Measurements from ENCODE around the gene DCTN3. TPM values are rescaled to one million over a fixed set of nuclear protein-coding genes. Genes with fewer than 3 reads are reported as not detected.
"Not testable (repeated sequence)": the region's sequence is repeated elsewhere in the genome, so short reads cannot be mapped to it uniquely, and the experiment has no call there.

Gene DCTN3
- polyA plus RNA-seq, 3 donors: 58.7 to 108 (median 84.4) TPM

DNA sequence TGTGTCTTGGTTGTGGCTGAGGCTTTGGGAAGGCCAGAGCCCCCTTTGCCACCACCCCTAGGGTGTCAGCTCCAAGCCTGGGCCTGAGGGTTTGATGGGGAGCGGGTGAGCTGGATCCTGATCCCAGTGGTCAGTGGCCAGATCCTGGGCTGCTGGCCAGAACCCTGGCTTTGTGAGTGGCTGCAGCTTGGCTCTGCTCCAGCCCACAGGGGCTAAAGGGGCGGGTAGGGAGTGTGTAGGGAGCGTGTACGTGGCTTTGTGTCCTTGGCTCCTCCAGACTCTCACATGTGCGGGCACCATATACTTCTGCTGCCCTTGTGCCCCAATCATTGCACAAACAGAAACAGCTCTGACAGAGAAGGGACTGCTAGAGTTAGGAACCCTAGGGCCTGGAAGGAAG, 30.5 kb upstream of the DCTN3 start:
- 54 to 69% (median 59%) methylated on average over 5 of the region's 5 CpGs for WGBS, 3 donors
- no peak overlapping the region for H3K27ac ChIP-seq (ENCODE audit: low read depth, low read length)

DNA sequence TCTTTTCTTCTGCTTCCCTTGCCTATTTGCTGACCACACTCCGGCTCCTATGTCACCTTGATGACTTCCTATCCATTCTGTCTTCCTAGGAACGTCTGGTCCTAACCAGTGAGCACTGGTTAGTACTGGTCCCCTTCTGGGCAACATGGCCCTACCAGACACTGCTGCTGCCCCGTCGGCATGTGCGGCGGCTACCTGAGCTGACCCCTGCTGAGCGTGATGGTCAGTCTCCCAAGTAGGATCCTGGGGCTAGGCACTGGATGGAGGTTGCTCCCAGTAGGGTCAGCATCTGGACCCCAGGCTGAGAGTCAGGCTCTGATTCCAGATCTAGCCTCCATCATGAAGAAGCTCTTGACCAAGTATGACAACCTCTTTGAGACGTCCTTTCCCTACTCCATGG, 28.4 kb upstream of the DCTN3 start:
- H3K27ac ChIP-seq (ENCODE audit: low read depth, low read length): no peak overlapping the region
- WGBS, 3 donors: 95 to 97% (median 95%) methylated on average over 8 of the region's 8 CpGs

DNA sequence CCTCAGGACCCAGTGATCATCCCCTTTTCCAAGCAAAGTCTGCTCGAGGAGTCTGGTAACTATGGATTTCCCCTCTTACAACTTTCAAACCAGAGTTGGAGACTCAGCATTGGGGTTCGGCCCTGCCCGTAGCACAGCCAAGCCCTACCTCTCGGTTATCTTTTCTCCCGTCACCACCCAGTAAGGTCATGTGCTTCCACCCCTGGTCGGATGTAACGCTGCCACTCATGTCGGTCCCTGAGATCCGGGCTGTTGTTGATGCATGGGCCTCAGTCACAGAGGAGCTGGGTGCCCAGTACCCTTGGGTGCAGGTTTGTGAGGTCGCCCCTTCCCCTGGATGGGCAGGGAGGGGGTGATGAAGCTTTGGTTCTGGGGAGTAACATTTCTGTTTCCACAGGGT, 27.4 kb upstream of the DCTN3 start:
- WGBS, 3 donors: 33 to 72% (median 50%) methylated on average over 10 of the region's 10 CpGs
- no peak overlapping the region for H3K27ac ChIP-seq (ENCODE audit: low read depth, low read length)

DNA sequence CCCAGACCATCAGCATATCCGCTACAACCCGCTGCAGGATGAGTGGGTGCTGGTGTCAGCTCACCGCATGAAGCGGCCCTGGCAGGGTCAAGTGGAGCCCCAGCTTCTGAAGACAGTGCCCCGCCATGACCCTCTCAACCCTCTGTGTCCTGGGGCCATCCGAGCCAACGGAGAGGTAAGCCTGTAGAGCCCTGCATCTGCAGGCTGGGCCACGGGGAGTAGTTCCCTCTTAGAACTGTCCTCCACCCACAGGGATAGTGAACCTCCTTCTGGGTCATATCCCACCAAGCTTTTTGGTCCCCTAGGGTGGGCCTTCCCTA, 26.7 kb upstream of the DCTN3 start:
- H3K27ac ChIP-seq (ENCODE audit: low read depth, low read length): no peak overlapping the region
- WGBS, 3 donors: 3 to 6% (median 4%) methylated on average over 8 of the region's 8 CpGs

DNA sequence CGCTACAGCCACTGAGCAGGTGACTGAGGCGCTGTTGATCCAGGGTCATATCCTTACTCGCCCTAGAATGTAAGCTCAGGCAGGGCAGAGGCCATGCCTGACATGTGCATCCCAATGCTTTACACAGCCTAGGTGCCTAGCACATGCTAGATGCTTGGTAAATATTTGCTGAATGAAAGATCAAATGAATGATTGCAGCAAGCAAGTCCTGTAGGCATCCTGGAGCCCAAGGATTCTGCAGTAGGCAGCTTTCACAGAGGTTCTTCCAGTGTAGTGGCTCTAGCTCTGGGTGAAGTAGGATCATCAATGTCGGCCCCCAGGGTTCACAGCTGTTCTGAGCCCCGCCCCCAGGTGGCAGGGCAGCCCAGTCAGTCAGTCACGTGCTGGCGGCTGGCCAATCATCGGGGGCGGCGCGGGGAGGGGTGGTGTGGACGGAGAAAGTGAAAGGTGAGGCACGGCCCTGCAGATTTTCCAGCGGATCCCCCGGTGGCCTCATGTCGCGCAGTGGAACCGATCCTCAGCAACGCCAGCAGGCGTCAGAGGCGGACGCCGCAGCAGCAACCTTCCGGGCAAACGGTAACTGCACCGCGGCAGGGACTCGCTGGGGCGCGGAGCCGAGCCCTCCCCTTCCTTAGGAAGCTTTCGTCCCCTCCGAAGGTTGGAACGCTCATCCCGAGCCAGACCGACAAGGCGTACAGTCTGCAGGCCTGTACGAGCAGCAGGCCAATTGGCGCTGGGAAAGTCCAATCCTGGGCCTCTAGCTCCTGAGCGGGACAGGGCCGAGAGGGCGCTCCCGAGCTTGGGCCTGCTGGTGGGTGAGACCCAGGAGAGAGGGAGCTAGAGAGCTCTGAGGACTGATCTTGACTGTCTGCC, 26.2 kb upstream of the DCTN3 start, which contains the start of gene GALT:
Gene GALT (plus strand): TSS at position 465 of the 873 bp plus-strand sequence. CDS start 30 bp downstream, at position 495.
- 4 to 6% (median 5%) methylated on average over 43 of the region's 43 CpGs for WGBS, 3 donors

DNA sequence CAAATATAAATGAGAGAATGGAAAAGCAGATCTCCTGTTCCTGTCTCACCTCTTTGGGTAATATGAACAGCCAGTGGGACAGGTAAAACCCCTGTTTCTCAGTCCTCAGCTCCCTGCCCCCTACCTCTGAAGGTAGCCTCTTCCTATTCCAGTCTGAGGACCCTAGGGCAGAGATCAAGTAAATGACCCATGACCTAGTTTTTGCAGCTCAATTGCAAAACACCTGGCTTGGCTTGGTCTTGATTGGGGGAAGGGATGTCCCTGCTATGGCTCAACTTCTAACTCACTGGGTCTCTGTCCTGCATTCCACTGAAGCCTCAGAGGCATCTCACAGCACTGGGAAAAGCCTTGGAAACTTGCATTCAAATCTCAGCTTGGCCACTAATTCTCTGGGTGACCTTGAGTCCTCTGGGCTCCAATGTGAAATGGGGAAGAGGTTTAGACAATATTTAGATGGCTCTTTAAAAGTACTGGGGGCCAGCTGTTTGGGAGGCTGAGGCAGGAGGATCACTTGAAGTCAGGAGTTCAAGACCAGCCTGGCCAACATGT, 24.5 kb upstream of the DCTN3 start:
- no peak overlapping the region for H3K27ac ChIP-seq (ENCODE audit: low read depth, low read length)

More for the DNA sequence above, 26.2 kb upstream of the DCTN3 start, which contains the start of gene GALT:
- H3K27ac ChIP-seq (ENCODE audit: low read depth, low read length): no peak within 1 kb of the TSS

DNA sequence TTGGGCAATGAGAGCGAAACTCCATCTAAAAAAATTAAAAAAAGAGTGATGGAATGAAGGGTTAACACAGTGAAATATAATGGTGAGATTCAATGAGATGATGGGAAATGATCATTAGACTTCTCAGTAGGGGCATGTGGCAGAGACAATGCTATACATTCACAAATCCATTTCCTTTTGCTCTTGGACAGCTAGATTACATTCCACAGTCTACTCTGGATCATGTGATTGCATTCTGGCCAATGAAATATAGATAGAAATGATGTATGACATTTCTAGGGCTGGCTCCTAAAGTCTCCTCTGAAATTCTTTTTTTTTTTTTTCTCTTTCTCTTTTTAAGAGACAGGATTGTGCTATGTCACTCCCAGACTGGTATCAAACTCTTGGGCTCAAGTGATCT, 22.4 kb upstream of the DCTN3 start:
- no peak overlapping the region for H3K27ac ChIP-seq (ENCODE audit: low read depth, low read length)
- 96 to 100% (median 97%) methylated on average over 1 of the region's 1 CpG for WGBS, 3 donors

DNA sequence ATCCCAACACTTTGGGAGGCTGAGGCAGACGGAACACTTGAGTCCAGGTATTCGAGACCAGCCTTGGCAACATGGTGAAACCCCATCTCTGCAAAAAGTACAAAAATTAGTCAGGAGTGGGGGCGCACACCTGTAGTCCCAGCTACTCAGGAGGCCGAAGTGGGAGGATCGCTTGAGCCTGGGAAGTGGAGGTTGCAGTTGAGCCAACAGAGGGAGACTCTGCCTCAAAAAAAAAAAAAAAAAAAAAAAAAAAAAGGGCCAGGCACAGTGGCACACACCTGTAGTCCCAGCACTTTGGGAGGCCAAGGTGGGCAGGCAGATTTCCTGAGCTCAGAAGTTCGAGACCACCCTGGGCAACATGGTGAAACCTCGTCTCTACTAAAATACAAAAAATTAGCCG, 19.0 kb upstream of the DCTN3 start:
- WGBS, 3 donors: 84 to 92% (median 91%) methylated on average over 8 of the region's 8 CpGs
- H3K27ac ChIP-seq (ENCODE audit: low read depth, low read length): not testable (repeated sequence)

DNA sequence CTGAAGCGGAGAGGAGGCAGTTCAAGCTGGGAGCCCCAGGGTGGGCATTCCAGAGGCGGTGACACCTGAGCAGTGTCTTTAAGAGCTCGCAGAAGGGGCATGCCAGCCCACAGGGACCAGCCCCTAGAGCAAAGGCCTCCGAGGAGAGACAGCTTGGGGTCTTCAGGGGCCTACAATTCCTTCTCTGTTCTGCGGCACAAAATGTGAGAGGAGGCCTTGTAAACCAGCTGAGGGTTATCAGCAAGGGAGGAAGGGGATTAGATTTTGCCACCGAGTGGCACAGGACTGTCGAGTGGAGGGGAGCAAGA, 17.8 kb upstream of the DCTN3 start:
- 17 to 31% (median 30%) methylated on average over 7 of the region's 7 CpGs for WGBS, 3 donors
- H3K27ac ChIP-seq (ENCODE audit: low read depth, low read length): no peak overlapping the region

DNA sequence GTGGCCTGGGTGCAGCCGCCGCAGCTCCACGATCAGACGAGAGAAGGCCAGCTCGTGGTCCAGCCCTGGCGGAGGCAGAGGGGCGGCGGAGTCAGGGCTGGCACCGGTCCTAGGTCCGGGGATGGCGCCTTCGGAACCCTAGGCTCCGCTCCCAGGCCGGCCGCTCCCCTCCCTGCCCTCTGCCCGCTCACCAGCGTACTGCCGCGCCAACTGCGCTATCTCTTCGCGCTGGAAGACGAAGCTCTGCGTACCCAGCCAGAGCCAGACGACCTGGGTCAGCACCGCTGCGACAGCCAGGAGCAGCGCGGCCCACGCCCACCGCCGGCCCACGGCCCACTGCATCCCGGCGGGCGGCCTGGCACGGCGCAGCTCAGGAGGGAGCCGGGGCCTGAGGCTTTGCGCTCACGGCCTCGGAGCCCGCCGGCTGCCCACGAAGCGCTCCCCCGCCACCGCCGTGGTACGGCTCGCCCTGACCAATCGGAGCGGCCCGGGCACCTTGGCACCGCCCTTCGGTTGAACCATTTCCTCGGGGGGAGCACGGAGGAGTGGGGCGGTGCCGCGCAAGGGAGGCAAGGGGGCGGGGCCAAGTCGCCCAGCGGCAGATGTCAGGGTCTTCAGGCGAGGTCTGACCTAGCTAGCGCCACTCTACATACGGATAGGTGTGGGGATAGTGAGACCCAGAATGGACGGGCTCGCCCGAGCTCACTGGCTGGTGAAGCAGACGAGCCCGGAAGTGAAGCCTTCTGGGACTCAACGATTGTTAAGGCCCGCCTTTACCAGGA, 17.3 kb upstream of the DCTN3 start, which contains the start of gene SIGMAR1:
Gene SIGMAR1 (minus strand): TSS at position 432 of the 782 bp plus-strand sequence. CDS start 90 bp downstream, at position 342.
- WGBS, 3 donors: 0 to 1% (median 0%) methylated on average over 61 to 74 of the region's 74 CpGs
- H3K27ac ChIP-seq (ENCODE audit: low read depth, low read length): no peak within 1 kb of the TSS

DNA sequence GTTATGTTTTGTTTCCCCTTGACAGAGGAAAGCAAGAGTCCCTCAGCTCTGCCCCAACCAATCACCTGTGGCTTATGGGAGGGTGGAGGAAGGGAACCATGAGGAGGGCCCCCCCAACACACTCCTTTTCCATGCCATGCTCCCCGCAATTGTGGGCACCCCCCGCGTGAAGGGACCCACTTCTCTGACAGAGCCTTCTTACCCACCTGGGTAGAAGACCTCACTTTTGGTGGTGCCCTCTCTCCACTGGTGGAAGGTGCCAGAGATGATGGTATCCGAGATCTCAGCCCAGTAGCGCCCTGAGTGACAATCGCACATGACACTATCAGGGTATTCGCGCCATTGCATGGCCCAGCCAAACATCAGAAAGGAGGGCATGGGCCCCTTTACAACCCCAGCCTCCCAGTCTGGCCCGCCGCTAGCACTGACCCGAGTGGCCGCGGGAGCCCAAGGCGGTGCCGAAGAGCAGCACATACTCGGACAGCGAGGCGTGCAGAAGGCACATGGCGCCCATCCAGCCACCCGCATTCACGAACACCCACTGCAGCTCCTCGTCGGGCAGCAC, 16.6 kb upstream of the DCTN3 start:
- WGBS, 3 donors: 9 to 10% (median 9%) methylated on average over 23 of the region's 23 CpGs
- no peak overlapping the region for H3K27ac ChIP-seq (ENCODE audit: low read depth, low read length)

DNA sequence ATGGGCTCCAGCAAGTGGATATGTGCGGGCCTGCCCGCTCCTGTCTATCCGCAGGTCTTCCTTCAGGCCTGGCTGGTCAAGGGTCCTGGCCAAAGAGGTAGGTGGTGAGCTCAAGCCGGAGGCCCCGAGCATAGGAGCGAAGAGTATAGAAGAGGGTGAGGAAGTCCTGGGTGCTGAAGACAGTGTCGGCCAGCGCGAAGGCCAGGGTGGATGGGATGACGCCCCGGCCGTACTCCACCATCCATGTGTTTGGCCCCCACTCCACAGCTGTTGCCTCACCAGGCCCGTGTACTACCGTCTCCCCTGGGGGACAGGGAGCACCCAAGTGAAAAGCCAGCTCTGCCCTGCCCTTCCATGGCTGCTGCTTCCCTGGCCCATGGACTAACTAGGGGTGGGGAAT, 15.3 kb upstream of the DCTN3 start:
- 87 to 94% (median 93%) methylated on average over 14 of the region's 14 CpGs for WGBS, 3 donors
- H3K27ac ChIP-seq (ENCODE audit: low read depth, low read length): no peak overlapping the region

DNA sequence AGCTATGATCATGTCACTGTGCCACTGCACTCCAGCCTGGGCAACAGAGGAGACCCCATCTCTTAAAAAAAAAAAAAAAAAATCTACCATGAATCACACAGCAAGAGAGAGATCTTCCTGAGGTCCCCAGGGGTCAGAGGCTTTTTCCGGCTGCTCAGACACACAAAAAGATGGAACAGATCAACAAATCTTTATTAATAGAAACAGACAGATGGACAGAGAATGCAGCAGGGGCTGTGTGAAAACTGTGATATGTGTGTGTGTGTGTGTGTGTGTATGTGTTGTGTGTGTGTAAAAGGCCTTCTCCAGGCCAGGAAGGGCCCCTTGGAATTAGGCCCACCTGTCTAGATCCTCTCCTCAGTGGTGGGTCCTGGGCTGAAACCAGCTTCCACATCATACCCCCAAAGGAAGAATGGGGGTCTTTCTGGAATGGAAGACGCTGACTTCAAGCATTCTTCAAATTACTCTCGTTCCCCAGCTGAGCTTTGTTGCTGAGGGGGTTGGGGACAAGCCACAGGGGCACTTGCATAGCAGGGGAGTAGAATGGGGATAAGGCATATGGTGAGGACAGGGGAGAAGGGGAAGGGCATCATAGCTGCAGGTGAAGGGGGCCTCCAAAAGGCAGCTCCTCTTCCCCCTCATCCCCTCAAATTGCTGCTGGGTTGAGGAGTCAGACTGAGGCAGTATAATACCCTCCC, 14.4 kb upstream of the DCTN3 start:
- WGBS, 3 donors: 68 to 85% (median 71%) methylated on average over 3 of the region's 3 CpGs
- no peak overlapping the region for H3K27ac ChIP-seq (ENCODE audit: low read depth, low read length)

DNA sequence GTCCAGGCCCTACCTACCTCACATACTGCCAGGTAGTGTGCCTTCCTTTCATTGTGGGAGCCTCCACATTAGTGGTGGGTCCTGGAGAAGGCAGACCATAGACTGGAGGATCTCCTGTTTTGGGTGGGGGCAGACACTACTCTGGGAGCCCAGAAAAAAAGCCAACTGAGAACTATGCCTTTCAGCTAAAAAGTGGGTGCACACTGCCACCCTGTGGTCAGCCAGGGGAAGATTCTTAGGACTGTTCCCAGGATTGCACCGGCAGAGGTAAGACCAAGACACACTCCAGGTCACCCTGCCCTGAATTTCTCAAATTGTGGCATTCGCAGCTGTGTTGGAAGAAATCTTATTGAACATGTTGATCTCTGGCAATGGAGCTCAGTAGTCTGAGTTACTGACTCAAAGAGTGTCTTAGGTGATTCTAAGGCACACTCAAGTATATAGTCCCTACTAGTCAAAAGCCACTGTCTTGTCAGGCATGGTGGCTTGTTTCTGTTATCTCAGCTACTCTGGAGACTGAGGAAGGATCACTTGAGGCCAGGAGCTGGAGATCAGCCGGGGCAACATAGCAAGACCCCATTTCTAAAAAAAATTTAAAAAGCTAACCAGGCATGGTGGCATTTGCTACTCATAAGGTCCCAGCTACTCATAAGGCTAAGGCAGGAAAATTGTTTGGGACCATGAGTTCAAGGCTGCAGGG, 13.7 kb upstream of the DCTN3 start:
- 13 to 24% (median 23%) methylated on average over 3 of the region's 3 CpGs for WGBS, 3 donors

DNA sequence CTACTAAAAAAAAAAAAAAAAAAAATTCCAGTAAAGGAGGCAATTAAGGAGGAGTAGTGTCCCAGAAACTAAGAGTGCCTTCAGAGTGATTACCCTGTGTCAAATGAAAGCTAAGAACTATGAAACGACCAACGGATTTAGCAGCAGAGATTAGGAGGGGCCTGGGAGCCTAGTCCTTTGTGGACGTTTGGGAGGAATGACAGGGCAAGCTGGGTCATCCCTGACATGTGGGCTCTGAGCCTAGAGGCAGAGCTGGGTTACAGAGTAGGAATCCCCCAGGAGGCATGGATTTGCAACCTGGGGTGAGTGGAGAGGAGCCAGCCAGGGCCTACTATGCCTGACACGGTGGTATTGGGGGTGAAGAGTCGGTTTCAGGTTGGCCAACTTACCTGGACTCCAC, 12.9 kb upstream of the DCTN3 start:
- 55 to 69% (median 60%) methylated on average over 5 of the region's 5 CpGs for WGBS, 3 donors
- no peak overlapping the region for H3K27ac ChIP-seq (ENCODE audit: low read depth, low read length)

More for the DNA sequence above, 13.7 kb upstream of the DCTN3 start:
- H3K27ac ChIP-seq (ENCODE audit: low read depth, low read length): no peak overlapping the region

DNA sequence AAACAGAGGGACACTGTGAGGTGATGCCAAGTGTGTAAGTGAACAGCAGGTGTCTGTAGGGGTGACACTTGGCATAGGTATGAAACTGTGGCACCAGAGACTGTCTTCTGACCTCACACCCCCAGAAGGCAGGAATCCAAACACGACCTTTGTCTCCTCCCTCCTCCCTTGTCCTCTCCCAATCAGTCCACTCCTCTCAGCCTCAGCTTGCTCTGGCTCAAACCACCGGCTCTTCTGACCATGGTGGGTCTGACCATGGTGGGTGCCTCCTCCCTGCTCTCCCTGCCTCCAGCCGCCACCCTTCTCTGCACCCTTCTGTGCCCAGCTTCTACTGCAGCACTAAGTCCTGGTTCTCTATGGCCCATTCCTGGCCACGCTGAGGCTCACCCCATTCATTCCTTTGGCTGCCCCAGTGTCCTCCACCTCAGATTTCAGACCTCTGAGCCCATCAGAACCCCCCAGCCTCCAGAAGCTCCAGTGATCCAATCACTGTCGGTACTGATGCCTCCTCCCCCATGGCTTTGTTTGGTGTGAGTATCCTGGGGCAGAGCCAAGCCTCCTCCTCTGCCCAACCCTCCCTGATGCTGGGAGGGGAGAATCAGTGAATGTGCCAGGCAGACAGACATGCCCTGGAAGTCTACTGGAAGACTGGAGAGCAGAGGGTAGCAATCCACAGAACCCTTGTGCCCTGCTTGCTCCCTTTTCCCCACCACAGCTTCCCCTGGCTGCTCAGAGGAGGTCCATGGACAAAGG, 10.3 kb upstream of the DCTN3 start:
- no peak overlapping the region for H3K27ac ChIP-seq (ENCODE audit: low read depth, low read length)
- WGBS, 3 donors: 26 to 36% (median 30%) methylated on average over 5 of the region's 5 CpGs

DNA sequence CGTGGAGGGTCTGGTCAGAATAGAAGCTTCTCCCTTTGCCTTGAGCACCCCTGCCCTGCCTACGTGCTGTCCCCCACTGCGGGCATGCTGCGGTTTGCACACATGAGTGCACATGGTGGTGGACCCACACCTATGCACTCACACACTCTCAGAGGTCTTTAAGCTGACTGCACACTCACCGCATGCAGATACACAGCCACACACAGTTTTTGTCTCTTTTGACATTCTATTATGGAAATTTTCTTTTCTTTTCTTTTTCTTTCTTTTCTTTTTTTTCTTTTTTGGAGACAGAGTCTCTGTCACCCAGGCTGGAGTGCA, 9.2 kb upstream of the DCTN3 start:
- 24 to 33% (median 30%) methylated on average over 5 of the region's 5 CpGs for WGBS, 3 donors
- no peak overlapping the region for H3K27ac ChIP-seq (ENCODE audit: low read depth, low read length)

Data from adipose tissue (tissue), 3 donors.